Activated T-helper 1 cell treated with anti-CD3 and anti-CD28 coated beads, Interleukin-2, amount 50 U/mL, for 16 hours (primary cell): ENCODE measurements around the gene KANSL1.
A peak's percentile ranks its signal among the peaks of the same experiment; 100 is the strongest.

Source experiments
- DNase-seq, 2 donors: peaks; one replicate each; pipeline ENCODE4 v3.0.0-alpha.2; 2020; ENCODE audit warnings: low read depth in 1 of 2, low spot score in 1 of 2

The KANSL1 gene

DNA sequence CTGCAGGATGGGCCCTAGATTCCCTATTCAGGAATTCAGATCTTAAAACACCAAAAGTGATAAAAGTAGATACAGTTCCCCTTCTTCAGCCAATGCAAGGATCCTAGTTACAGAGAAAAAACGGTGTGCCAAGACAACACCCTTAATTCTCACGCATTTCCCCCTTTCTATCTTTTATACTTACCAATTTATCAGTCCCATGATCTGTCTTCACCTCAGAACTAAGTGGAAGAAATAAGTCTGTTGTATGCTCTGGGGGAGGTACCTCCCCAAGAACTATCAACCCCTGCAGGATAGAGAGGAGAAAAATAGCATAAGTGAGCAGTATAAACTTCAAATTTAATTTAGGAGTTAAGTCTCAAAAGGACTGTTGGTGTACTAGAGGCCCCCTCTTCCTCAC lies 111.0 kb downstream of the KANSL1 start:
- no peak for DNase-seq

DNA sequence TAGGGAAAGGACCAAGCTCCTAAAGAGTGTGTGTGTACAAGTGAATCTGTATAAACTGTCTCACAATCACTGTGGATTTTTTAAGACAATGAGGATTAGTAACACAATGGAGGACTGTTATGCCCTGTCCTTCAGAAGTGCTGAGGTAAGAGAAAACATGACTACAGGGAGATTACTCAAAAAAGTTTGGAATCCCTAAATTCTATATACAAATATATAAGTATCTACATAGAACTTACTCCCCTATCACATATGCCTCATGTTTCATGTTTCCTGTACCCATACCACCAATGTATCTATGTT lies 112.3 kb downstream of the KANSL1 start:
- no peak for DNase-seq

DNA sequence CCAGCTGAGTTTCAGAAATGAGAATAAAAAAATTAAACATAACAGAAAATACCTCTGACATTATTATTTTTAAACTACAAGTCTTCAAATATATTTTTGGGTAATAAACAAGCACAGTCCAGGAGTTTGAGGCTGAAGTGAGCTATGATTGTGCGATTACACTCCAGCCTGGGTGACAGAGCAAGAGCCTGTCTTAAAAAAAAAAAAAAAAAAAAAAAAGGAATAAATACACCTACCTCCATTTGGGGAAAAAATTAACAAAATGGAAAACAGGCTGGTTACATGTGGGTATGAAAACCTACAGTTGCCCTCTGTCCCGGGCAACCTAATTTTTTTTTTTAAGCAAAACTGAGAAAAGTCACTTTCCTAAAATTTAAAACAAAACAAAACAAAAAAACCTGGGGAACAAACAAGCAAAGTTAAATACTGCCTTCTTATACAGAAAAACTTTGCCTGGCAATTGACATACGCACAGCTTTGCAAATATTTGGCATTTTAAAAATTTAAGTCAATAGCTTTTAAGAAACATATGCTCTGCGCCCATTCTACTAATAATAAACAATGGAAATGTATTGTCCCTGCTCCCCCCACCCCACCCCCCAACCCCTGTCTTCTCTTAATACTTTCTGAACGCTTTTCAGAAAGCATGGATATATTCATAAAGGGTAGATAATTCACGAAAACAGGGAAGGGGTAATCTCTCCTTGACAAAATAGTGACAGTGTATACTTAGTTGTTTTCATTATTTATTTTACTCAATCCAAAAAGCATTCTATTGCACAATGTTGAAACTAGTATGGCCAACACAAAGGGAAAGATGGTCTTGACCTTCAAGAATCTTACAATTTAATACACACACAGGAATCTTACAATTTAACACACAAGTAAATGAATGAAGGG lies 112.9 kb downstream of the KANSL1 start:
- DNase-seq, result no peak

GRCh38 chr17:46078675-46079074 lies 114.6 kb downstream of the KANSL1 start:
- no peak for DNase-seq

DNA sequence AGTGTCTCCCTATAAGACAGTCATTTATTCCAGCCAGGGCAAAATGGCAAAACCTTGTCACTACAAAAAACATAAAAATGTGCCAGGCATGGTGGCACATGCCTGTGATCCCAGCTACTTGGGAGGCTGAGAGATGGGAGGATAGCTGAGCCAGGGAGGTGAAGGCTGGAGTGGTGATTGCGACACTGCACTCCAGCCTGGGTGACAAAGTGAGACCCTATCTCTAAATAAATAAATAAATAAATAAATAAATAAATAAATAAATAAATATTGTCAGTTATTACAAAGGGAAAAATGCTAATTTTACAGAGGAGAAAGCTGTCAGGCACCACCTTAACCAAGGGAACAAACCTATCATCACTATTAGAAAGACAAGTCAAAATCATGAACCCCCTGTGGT lies 118.7 kb downstream of the KANSL1 start:
- no peak for DNase-seq

GRCh38 chr17:46072998-46073397 lies 120.2 kb downstream of the KANSL1 start:
- DNase-seq, result no peak

DNA sequence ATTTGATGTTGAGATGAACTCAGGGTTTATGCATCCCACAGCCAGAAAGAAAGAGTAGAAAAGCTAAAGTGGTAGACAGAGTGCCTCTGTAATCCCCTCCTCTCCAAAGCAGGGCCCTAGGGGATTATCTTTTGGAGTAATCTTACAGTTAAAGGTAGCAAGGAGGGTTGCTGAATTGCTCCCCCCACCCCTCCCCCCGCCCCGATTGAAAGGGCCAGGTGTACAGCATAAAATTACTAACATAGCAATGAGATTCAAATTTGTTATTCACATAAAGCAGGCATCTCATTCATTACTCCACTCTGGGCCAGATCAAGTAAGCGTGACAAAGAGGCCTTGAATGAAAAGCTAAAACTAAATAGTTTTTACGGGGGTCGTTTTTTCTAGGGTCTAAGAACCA lies 121.4 kb downstream of the KANSL1 start:
- no peak for DNase-seq

DNA sequence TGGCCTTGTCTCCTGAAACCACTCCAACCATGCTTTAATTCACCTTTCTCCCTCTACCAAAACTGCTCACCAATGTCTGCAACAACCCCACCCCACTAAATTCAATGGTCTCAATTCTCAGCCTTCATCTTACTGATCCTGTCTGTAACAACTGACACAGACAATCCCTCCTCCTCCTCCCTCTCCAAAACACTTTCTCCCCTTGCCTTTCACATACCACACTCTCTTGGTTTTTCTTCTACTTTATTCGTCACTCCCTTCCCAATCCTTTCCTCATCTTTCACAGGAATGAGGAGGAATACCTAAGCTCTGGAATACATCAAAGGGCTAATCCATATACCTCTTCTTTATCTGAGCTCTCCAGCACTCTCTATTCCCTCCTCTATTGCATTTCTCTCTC lies 128.8 kb downstream of the KANSL1 start:
- no peak for DNase-seq

DNA sequence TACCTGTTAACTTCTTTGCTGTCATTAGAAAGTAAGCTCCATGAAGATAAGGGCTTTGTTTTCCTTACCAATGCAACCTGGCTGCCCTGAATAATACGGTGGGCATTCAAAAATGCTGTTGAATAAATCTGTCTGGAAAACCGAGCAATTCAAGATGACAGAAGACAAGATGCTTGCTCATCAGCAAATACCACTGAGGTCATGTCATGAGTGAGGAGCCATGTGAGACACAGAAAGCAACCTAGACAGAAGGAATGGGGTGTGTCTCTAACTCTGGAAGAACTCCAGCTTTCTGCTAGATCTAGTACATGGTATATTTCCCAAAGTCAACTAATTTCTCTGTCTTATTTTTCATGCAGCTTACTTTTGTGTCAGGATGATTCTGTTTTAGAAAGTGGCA lies 130.0 kb downstream of the KANSL1 start:
- no peak for DNase-seq

- DNase-seq, result no peak
Observed at GRCh38 chr17:46061435-46061834, 131.8 kb downstream of the KANSL1 start.

DNA sequence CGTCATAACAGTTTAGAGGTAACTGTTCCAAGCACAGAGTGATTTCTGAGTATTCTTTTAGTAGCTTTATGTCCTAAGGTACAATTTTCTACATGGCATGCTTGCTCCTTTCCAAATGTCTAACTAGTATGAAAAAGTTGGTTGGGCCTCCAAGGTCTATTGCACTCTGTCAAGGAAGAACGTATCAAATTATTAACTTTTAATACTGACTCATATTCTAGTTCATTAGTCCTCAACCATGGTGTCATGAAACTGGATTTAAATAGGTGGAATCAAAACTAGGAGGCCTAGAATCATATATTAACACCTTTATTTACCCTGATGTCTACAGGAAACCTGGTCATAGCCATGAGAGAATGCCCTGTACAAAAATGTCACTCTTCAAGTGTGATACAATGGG lies 132.8 kb downstream of the KANSL1 start:
- no peak for DNase-seq

DNA sequence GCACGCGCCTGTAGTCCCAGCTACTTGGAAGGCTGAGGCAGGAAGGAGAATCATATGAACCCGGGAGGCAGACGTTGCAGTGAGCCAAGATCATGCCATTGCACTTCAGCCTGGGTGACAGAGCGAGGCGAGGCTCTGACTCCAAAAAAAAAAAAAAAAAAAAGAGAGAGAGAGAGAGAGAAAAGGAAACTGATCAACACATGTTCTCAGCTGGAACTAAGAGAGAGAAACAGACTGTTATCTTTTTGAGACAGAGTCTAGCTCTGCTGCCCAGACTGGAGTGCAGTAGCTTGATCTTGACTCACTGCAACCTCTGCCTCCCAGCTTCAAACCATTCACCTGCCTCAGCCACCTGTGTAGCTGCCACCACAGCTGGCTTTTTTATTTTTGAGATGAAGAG lies 133.7 kb downstream of the KANSL1 start:
- DNase-seq, result no peak

DNA sequence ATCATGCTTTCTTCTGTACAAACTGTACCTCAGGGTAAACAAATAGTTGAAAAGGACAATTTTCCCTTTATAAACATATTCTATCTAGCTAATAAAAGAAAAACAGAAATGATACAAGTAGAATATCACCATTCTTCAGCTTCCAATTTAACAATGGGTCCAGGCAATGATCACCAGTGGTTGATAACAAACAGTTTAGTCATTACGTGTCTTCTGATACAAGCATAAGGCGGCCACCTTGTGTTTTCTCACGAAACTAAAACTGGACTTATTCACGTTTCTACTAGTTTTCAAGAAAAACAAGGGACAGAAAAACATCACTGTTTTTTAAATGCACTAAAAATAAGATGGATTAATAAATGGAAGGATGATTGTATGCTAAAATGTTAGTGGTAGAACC lies 135.9 kb downstream of the KANSL1 start:
- no peak for DNase-seq

- DNase-seq, result no peak
Observed at GRCh38 chr17:46056800-46057304, 136.4 kb downstream of the KANSL1 start.

DNA sequence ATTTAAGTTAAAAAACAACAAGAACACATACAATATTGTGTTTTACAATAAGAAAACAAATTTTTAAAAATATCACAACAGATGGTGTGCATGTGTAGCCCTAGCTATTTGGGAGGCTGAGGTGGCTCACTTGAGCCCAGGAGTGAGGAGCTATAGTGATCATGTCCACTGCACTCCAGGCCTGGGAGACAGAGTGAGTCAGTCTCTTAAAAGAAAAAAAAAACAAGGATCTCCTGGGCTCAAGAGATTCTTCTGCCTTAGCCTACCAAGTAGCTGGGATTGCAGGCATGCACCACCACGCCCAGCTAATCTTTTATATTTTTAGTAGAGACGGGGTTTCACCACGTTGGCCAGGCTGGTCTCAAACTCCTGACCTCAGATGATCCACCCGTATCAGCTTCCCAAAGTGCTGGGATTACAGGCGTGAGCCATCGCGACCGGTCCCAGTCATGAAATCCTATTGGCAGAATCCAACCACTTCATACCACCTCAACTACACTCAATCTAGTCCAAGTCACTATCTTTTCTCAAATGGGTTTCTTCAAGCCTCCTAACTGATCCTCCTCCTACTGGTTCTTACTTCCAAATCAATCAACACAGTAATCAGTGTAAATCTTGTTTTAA lies 139.2 kb downstream of the KANSL1 start:
- DNase-seq, result no peak

GRCh38 chr17:46049656-46050055 lies 143.6 kb downstream of the KANSL1 start:
- DNase-seq, result no peak

- no peak for DNase-seq
Observed at GRCh38 chr17:46047856-46048255, 145.4 kb downstream of the KANSL1 start.

- DNase-seq, result no peak
Observed at GRCh38 chr17:46047398-46047797, 145.8 kb downstream of the KANSL1 start.

- DNase-seq, result no peak
Observed at GRCh38 chr17:46046957-46047356, 146.3 kb downstream of the KANSL1 start.

DNA sequence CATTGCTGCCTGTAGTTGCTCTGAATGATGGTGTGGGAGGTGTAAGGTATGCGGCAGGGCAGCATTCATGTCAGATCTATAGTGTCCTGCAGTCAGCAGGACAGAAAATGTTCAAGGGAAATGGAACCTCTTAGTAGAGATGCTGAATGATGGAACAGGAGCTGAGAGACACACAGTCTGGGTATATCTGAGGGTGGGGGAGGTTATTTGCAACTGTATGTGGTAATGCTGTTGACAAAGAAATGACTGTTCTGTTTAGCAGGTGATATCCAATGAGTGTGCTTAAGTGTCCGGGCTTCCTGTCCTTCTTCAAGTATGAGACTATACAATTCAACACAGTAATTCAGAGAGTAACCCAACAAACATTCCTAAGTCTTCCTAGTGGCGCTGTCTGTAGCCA lies 147.6 kb downstream of the KANSL1 start:
- no peak for DNase-seq

DNA sequence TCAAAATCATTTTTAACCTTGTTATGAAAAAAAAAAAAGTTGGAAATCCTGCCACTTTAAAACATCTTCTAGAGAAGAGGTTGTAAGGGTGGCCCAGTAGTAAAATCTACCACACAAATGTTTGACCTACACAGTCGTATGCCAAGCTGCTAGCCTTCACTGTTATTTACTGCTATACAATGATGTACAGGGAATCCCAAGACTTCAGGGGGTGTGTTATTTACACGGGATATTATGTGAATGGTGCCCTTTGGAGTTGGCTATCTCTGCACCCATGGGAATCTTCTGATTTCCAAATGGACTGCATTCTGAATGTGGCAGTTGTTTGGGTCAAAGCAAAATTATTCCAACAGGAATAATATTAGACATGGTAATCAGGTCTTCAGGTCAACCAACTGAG lies 148.2 kb downstream of the KANSL1 start:
- no peak for DNase-seq

DNA sequence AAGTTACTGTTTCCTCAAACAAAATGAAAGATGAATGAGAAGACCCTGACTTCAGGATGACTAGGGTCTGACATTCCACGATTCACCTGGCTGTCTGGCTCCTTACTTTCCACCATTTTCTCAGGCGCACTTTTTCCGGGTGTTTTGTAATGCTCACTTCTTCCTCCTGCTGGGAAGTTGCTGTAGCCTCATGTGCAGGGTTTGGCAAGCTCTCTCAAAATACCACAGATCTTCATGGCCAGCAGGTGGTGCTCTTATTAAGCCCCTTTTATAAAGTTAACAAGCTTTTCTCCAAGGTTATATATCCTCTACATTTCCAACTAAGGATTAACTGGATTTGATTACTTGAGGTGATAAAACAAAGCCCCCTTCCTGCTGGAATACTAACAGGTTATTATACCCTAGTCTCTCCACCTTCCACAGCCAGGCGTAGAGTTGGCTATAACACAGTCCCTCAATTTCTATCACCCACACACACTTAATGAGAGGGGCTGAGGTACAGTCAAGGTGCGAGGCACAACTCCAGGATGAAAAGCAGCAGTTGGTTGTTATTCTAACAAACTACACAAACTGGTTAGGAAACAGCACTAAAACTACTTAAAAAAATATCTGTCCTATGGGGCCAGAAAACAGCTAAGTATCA lies 148.8 kb downstream of the KANSL1 start:
- DNase-seq, result peak in 1 of 2 donors; percentile 20
